Liver (tissue), 3 donors: ENCODE data around the gene SEMA3G.

ENCODE experiments used
- CTCF ChIP-seq: fragments of 150-350 bp; IDR thresholded peaks from 2 replicates; pipeline ENCODE4 v1.5.1; 2017; ENCODE audit warnings: improper control_type of control experiment, low read depth, low read length; ENCODE audit not compliant: missing input control
- GABPA ChIP-seq, 2 donors: IDR thresholded peaks in 1 of 2; conservative IDR thresholded peaks in 1 of 2; 2 replicates each; pipeline ENCODE4 v1.6.1; 2016; ENCODE audit warnings: antibody characterized with exemption in 2 of 2, mild to moderate bottlenecking in 1 of 2, moderate library complexity in 1 of 2
- donor health status: healthy.
- donor health status: healthy.

- no peak for TF ChIP-seq GABPA (IDR thresholded peaks at IDR 0.05 in 1 of 2, conservative IDR thresholded peaks at IDR 0.05 in 1 of 2)
- no peak for TF ChIP-seq CTCF
Observed at GRCh38 chr3:52493232-52494017, 48.5 kb upstream of the SEMA3G start.
